Muscle layer of colon (tissue), 2 donors: ENCODE data around the gene CSRP1.
A peak's percentile ranks its signal among the peaks of the same experiment; 100 is the strongest.
"Not testable (repeated sequence)": the region's sequence is repeated elsewhere in the genome, so short reads cannot be mapped to it uniquely, and the experiment has no call there.

Source experiments
- H3K27ac ChIP-seq: one replicate; pipeline ENCODE4 v1.7.0; 2013; ENCODE audit warnings: low read depth, mild to moderate bottlenecking, low read length, moderate library complexity
- H3K27me3 ChIP-seq, 2 donors: one replicate each; pipeline ENCODE4 v1.7.0; 2013; ENCODE audit warnings: low read length in 2 of 2, mild to moderate bottlenecking in 2 of 2; ENCODE audit not compliant: insufficient read depth in 2 of 2, control insufficient read depth in 1 of 2
- H3K36me3 ChIP-seq: one replicate; pipeline ENCODE4 v1.7.0; 2013; ENCODE audit warnings: mild to moderate bottlenecking, low read length; ENCODE audit not compliant: insufficient read depth
- H3K4me1 ChIP-seq: one replicate; pipeline ENCODE4 v1.7.0; 2013; ENCODE audit warnings: mild to moderate bottlenecking, low read length; ENCODE audit not compliant: insufficient read depth
- H3K4me3 ChIP-seq, 2 donors: one replicate each; pipeline ENCODE4 v1.7.0; 2013; ENCODE audit warnings: low read length in 2 of 2, low read depth in 1 of 2, mild to moderate bottlenecking in 1 of 2, moderate library complexity in 1 of 2
- H3K9ac ChIP-seq: one replicate; pipeline ENCODE4 v1.7.0; 2013; ENCODE audit warnings: low read length
- H3K9me3 ChIP-seq: one replicate; pipeline ENCODE4 v1.7.0; 2013; ENCODE audit warnings: mild to moderate bottlenecking, low read length
- donor health status: abdominal sarcoma.
- donor health status: Adenocarcinoma of cecum.

CSRP1 gene

DNA sequence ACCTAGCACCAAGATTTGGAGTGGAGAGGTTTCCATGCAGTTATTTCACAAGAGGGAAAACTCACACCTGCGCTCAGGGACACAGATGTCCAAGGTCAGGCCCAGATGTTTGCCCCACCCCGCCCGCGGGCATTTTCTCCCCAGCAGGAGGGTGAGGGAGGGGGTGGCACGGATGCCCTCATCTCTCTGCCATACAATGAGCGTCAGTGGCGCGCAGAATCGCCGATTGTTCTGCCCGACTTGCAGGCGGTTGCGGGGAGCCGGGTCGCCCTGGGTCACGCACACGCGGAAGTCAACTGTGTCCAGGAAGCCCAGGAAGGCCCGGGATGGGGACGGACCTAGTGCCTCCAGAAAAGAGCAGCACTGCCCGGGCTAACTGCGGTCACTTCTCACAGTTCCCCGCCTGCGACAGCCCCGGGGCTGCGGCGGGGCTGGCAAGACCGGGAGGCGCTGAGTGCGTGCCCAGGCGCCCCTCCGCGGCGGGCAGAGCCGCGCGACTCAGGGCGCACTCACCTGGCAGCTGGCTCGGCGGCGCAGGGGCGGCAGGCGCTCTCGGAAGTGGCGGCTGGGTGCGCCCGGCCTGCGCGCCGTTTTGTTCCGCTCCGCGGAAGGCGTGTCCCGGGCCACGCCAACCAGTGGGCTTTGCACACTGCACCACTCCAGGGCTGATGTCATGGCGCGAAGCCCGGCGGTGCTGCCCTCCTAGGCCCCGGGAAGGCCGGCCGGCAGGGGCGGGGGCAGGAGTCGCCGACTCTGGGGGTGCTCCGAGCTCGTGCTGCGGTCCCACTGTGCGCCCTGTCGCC, at the start of gene CSRP1:
TSS of gene CSRP1 (minus strand) at position 567 of the 803 bp plus-strand sequence. CDS start 10,820 bp downstream, outside the sequence.
- Histone ChIP-seq H3K4me3 (peak within 1 kb of the TSS; percentile 92 to 96), H3K9ac (peak within 1 kb of the TSS; percentile 98), H3K36me3 (peaks cover 17% of the 10 kb centered on the region), H3K4me1 (peaks cover 42% of the 10 kb centered on the region), H3K9me3 (no peaks in the 10 kb centered on the region), H3K27me3 (no peaks in the 10 kb centered on the region), H3K27ac (peak within 1 kb of the TSS; percentile 99)

DNA sequence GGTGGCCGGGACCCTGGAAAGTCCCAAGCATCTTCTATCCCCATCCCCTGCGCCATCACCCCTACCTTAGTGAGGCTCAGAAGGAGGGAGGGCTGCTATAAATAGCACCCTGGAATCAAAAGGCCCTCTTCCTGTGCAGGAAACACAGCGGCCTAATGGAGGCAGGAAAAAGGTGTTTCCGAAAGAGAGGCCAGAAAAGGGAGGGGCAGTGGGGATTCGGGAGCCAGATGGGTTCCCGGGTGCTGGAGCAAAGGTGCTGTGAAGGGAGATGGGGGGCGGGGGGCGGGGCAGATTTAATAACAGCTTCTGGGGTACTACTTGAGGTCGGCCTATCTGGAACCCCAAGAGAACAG, 48.6 kb upstream of the CSRP1 start:
- H3K4me1 ChIP-seq: peaks cover 67% of the 10 kb centered on the region
- H3K27ac ChIP-seq: no peak overlapping the region
- no peaks in the 10 kb centered on the region for H3K9me3 ChIP-seq
- H3K9ac ChIP-seq: no peak overlapping the region
- H3K36me3 ChIP-seq: no peaks in the 10 kb centered on the region
- H3K4me3 ChIP-seq: no peak overlapping the region
- H3K27me3 ChIP-seq: no peaks in the 10 kb centered on the region

DNA sequence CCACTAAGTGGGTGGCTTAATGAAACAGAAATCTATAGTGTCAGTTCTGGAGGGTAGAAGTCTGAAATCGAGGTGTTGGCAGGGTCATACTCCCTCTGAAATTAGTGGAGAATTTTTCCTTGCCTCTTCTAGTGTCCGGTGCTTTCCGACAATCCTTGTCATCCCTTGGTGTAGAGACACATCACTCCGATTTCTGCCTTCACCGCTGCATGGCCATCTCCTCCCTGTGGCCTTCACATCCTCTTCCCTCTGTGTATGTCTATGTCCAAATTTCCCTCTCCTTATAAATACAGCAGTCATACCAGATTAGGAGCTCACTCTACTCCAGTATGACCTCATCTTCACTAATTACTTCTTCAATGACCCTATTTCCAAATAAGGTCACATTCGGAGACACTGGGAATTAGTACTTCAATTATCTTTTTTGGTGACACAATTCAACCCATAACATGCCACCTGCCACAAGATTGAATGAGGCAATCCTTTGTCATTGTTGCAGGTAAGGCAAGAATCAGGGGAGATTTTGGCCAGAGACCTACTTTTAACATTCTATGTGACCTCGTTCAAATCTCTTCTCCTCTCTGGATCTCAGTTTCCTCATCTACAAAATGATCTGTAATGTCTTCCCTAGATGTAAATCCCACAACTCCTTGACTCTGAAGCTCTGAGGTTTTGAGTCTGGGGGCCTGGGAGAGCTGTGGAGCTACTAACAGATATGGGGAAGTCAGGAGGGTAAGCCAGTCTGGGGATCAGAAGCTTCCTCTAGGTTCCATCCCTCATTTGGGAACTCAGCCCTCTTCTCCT, 48.1 kb upstream of the CSRP1 start:
- Histone ChIP-seq H3K27me3 (no peaks in the 10 kb centered on the region), H3K9ac (no peak overlapping the region), H3K36me3 (no peaks in the 10 kb centered on the region), H3K27ac (no peak overlapping the region), H3K9me3 (no peaks in the 10 kb centered on the region), H3K4me1 (peaks cover 62% of the 10 kb centered on the region), H3K4me3 (no peak overlapping the region)

DNA sequence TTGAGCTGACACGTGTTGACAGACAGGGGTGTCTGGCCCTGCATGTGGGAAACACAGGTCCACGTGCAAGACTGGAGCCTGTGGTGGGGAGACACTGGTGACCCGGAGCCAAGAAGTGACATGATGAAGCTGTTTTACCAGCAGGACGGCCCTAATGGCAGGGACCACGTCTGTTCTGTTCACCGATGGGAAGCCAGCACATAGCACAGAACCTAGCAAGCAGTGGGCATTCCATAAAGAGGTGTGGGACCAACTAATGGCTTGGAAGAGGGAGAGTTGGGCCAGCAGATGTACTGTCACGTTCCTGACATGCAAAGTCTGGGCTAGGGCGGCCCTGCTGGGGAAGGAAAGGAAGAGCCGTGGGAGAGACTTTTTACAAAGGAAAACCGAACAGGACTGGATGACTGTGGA, 47.3 kb upstream of the CSRP1 start:
- Histone ChIP-seq H3K36me3 (no peaks in the 10 kb centered on the region), H3K4me3 (no peak overlapping the region), H3K4me1 (peaks cover 54% of the 10 kb centered on the region), H3K9ac (no peak overlapping the region), H3K9me3 (no peaks in the 10 kb centered on the region), H3K27me3 (no peaks in the 10 kb centered on the region), H3K27ac (peak overlapping the region; percentile 16)

DNA sequence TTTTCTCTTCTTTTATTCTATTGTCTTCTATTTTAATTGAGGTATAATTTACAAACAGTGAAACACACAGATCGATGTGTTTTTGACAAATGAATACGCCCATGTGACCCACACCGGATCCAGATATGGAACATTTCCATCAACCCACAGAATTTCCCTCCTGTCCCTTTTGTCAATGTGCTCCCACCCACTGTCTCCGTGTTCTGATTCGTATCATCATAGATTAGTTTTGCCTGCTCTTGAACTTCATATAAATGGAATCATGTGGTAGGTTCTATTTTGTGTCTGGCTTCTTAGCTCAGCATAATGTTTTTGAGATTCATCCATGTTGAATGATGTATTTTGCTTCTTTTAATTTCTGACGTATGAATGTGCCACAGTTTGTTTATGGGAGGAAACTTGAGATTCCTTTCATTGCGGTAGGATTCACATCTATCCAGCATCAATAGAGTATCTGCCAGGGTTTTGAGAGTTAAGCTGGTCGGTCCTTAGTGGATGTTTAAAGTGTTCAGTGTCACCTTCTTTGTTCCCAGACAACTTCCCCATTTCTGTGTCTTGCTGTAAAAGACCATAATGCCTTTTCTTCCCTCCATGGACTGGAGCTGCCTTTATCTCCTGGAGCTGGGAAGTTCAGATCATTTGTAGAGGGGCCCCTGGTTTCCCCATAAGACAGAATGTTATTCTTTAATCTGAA, 46.7 kb upstream of the CSRP1 start:
- Histone ChIP-seq H3K27ac (peak overlapping the region; percentile 16), H3K4me1 (peaks cover 53% of the 10 kb centered on the region), H3K9ac (no peak overlapping the region), H3K4me3 (no peak overlapping the region), H3K36me3 (no peaks in the 10 kb centered on the region), H3K27me3 (no peaks in the 10 kb centered on the region), H3K9me3 (no peaks in the 10 kb centered on the region)

DNA sequence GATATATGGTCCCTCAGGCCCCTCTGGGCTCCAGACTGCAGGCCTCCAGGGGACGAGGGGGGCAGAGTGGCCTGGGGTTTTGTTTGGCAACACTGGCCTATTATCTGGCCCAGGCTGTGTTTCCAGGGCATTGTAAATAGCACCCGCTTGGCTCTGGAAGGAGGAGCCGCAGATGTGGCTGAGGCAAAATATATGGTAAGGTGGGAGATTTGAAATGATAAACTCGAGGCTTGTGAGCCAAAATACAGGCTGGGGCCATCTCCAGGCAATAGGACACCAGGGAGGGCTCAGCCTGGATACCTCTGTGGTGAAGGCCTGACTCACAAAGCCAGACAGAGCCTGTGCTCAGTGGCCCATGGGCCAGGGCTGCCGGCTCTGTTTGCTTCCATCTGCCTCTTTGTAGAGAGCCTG, 46.0 kb upstream of the CSRP1 start:
- Histone ChIP-seq H3K27me3 (no peaks in the 10 kb centered on the region), H3K27ac (peak overlapping the region; percentile 46), H3K36me3 (no peaks in the 10 kb centered on the region), H3K4me1 (peaks cover 53% of the 10 kb centered on the region), H3K4me3 (no peak overlapping the region), H3K9me3 (no peaks in the 10 kb centered on the region), H3K9ac (no peak overlapping the region)

DNA sequence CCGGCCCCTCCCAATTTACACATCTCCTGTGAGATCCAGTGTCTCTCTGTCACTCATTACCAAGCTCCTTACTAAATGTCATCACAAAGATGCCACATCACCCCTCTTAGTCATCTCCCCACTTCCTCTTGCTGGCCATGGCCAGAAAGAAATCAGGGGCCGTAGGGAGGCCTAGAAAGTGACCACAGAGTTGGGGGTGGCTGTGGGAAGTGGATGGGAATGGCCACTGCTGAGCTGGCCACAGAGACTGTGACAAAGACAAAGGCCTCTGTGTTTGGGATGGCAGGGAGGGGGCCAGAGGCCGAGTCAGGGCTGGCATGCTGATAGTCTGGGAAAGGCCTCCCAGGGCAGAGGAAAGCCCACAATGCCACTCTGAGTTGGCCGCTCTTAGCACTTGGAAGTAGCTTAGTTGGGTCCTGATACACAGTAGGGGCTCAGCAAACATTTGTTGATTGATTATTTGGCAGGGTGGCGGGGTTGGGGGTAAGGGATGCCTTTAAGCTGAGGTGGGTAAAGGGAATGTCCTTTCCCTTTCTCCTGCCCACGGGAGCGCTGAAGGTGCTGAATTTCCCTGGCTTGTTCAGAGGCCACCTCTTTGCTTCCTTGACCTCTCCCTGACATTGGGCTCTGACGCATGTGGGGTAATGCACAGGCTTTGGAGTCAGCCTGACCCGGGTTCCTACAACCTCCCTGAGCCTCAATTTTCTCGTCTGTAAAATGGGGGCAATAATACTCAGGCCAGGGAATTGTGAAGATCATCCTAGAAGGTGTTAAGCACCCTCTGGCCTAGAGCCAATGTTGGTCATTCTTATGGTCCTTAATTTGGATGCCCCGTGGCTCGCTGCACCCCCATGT, 45.2 kb upstream of the CSRP1 start:
- H3K27me3 ChIP-seq: no peaks in the 10 kb centered on the region
- H3K9me3 ChIP-seq: no peaks in the 10 kb centered on the region
- H3K4me1 ChIP-seq: peaks cover 45% of the 10 kb centered on the region
- H3K4me3 ChIP-seq: no peak overlapping the region
- no peak overlapping the region for H3K9ac ChIP-seq
- H3K27ac ChIP-seq: peak overlapping the region; percentile 46
- H3K36me3 ChIP-seq: no peaks in the 10 kb centered on the region

DNA sequence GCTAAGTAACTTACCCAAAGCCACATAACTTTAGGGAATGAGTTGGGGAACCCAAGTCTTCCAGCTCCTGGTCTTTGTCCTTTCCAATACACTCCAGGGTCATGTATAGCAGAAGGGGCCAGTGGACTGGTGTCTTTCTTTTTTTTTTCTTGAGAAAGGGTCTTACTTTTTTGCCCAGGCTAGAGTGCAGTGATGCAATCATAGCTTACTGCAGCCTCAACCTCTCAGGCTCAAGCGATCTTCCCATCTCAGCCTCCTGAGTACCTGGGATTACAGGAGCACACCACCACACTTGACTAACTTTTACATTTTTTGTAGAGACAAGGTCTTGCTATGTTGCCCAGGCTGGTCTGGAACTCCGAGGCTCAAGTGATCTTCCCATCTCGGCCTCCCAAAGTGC, 44.2 kb upstream of the CSRP1 start:
- Histone ChIP-seq H3K4me1 (peaks cover 46% of the 10 kb centered on the region), H3K27ac (no peak overlapping the region)

DNA sequence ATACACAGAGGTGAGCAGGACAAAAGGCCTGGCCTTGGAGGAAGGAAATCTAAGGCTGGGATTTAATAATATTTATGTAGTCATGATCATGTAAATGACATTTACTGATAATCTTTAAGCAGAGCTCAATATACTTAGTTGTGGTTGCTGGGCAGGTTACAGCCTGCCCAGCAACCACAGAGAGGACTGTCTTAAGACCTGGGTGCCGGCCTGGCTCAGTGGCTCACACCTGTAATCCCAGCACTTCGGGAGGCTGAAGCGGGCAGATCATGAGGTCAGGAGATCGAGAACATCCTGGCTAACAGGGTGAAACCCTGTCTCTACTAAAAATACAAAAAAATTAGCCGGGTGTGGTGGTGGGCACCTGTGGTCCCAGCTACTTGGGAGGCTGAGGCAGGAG, 42.6 kb upstream of the CSRP1 start:
- not testable (repeated sequence) for H3K36me3 ChIP-seq, H3K27me3 ChIP-seq, H3K9ac ChIP-seq, H3K4me3 ChIP-seq, H3K27ac ChIP-seq, H3K9me3 ChIP-seq
- H3K4me1 ChIP-seq: peaks cover 44% of the 10 kb centered on the region

More for the DNA sequence above, 44.2 kb upstream of the CSRP1 start:
- Histone ChIP-seq H3K4me3 (no peak overlapping the region), H3K9ac (no peak overlapping the region), H3K27me3 (no peaks in the 10 kb centered on the region), H3K9me3 (no peaks in the 10 kb centered on the region), H3K36me3 (no peaks in the 10 kb centered on the region)

DNA sequence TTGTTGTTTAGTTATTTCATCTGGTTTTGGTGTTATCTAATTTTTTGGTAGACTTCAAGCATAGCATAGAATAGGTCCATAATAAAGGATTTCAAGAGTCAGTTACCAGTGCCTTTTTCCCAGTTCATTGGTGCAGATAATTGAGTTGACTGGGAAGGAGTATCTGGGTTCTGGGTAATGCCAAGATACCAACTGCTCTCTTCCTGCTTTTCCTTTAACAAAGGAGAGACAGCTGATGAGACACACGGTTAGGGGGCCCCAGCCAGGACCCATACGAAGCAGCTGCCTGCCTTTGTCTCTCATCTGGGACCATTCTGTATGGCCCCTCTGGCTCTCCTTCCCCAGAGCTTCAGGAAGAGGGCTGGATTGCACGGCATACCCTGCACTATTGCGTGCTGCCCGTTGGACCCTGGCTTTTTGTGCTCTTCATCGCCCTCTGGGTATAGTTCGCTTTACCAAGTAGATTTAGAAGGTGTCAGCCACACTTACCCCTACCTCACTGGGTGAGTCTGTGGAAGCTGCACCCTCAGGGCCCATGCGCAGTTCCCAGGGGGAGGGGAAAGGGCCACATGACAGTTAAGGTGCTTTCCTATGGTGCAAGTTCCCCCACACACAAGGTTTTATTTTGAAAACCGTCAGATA, 39.0 kb upstream of the CSRP1 start:
- no peaks in the 10 kb centered on the region for H3K9me3 ChIP-seq
- H3K4me3 ChIP-seq: no peak overlapping the region
- peaks cover 34% of the 10 kb centered on the region for H3K4me1 ChIP-seq
- no peak overlapping the region for H3K9ac ChIP-seq
- H3K36me3 ChIP-seq: no peaks in the 10 kb centered on the region
- no peak overlapping the region for H3K27ac ChIP-seq
- no peaks in the 10 kb centered on the region for H3K27me3 ChIP-seq
